ENCODE measurements around the gene GRM7. TPM values are rescaled to one million over a fixed set of nuclear protein-coding genes. Genes with fewer than 3 reads are reported as not detected.

Gene GRM7
- total RNA-seq, 2 donors from 2014 or later: 0.96 to 1.5 TPM

- no peaks in the 10 kb centered on the region for H3K36me3 ChIP-seq
- no peaks in the 10 kb centered on the region for H3K4me1 ChIP-seq (replicated peaks)
- intact Hi-C loops (cut with DNase I): no loop called here
- no peak for DNase-seq (ENCODE audit: low spot score)
- H3K4me3 ChIP-seq: no peak overlapping the region
- no peak overlapping the region for H3K27ac ChIP-seq
- TF ChIP-seq POLR2AphosphoS5 (IDR thresholded peaks at IDR 0.05) (no peak), POLR2A (IDR thresholded peaks at IDR 0.05) (no peak)
- TF ChIP-seq, protein P1, sequence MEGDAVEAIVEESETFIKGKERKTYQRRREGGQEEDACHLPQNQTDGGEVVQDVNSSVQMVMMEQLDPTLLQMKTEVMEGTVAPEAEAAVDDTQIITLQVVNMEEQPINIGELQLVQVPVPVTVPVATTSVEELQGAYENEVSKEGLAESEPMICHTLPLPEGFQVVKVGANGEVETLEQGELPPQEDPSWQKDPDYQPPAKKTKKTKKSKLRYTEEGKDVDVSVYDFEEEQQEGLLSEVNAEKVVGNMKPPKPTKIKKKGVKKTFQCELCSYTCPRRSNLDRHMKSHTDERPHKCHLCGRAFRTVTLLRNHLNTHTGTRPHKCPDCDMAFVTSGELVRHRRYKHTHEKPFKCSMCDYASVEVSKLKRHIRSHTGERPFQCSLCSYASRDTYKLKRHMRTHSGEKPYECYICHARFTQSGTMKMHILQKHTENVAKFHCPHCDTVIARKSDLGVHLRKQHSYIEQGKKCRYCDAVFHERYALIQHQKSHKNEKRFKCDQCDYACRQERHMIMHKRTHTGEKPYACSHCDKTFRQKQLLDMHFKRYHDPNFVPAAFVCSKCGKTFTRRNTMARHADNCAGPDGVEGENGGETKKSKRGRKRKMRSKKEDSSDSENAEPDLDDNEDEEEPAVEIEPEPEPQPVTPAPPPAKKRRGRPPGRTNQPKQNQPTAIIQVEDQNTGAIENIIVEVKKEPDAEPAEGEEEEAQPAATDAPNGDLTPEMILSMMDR (IDR thresholded peaks at IDR 0.05): no peak
- 59% methylated on average over 6 of the region's 6 CpGs for WGBS
- no peaks in the 10 kb centered on the region for H3K9me3 ChIP-seq
- no peaks in the 10 kb centered on the region for H3K27me3 ChIP-seq (replicated peaks; ENCODE audit: insufficient read depth)
Measured at GRCh38 chr3:7687428-7688147, 826.7 kb downstream of the GRM7 start.

- no peaks in the 10 kb centered on the region for H3K27me3 ChIP-seq (replicated peaks; ENCODE audit: insufficient read depth)
- H3K9me3 ChIP-seq: no peaks in the 10 kb centered on the region
- TF ChIP-seq POLR2AphosphoS5 (IDR thresholded peaks at IDR 0.05): no peak
- TF ChIP-seq, protein P1 (IDR thresholded peaks at IDR 0.05): no peak
- TF ChIP-seq POLR2A (IDR thresholded peaks at IDR 0.05): no peak
- no peaks in the 10 kb centered on the region for H3K36me3 ChIP-seq
- intact Hi-C loops (cut with DNase I): no loop called here
- no peak overlapping the region for H3K4me3 ChIP-seq
- no peak overlapping the region for H3K27ac ChIP-seq
- DNase-seq (ENCODE audit: low spot score): no peak
- 78% methylated on average over 3 of the region's 3 CpGs for WGBS
- H3K4me1 ChIP-seq (replicated peaks): no peaks in the 10 kb centered on the region
Measured at GRCh38 chr3:7692866-7693265, 832.0 kb downstream of the GRM7 start.

GRCh38 chr3:7693976-7694375 is 833.1 kb downstream of the GRM7 start:
- Histone ChIP-seq H3K4me1 (replicated peaks) (no peaks in the 10 kb centered on the region), H3K27me3 (replicated peaks; ENCODE audit: insufficient read depth) (no peaks in the 10 kb centered on the region), H3K27ac (no peak overlapping the region), H3K4me3 (no peak overlapping the region), H3K9me3 (no peaks in the 10 kb centered on the region), H3K36me3 (no peaks in the 10 kb centered on the region)
- TF ChIP-seq, protein P1 (IDR thresholded peaks at IDR 0.05): no peak
- TF ChIP-seq POLR2A (IDR thresholded peaks at IDR 0.05) (no peak), POLR2AphosphoS5 (IDR thresholded peaks at IDR 0.05) (no peak)
- 94% methylated on average over 2 of the region's 2 CpGs for WGBS
- intact Hi-C loops (cut with DNase I): no loop called here
- no peak for DNase-seq (ENCODE audit: low spot score)

- no peaks in the 10 kb centered on the region for H3K4me1 ChIP-seq (replicated peaks)
- H3K4me3 ChIP-seq: no peak overlapping the region
- intact Hi-C loops (cut with DNase I): no loop called here
- WGBS: 71% methylated on average over 1 of the region's 1 CpG
- no peak for DNase-seq (ENCODE audit: low spot score)
- no peaks in the 10 kb centered on the region for H3K27me3 ChIP-seq (replicated peaks; ENCODE audit: insufficient read depth)
- no peak for TF ChIP-seq POLR2A (IDR thresholded peaks at IDR 0.05)
- TF ChIP-seq POLR2AphosphoS5 (IDR thresholded peaks at IDR 0.05): no peak
- TF ChIP-seq, protein P1 (IDR thresholded peaks at IDR 0.05): no peak
- no peaks in the 10 kb centered on the region for H3K9me3 ChIP-seq
- H3K27ac ChIP-seq: no peak overlapping the region
- H3K36me3 ChIP-seq: no peaks in the 10 kb centered on the region
Measured at GRCh38 chr3:7695049-7695448, 834.1 kb downstream of the GRM7 start.

- 91% methylated on average over 2 of the region's 2 CpGs for WGBS
- intact Hi-C loops (cut with DNase I): no loop called here
- H3K27ac ChIP-seq: no peak overlapping the region
Measured at GRCh38 chr3:7696320-7696719, 835.4 kb downstream of the GRM7 start.

More at GRCh38 chr3:7696320-7696719, 835.4 kb downstream of the GRM7 start:
- Histone ChIP-seq H3K4me1 (replicated peaks) (no peaks in the 10 kb centered on the region), H3K36me3 (no peaks in the 10 kb centered on the region), H3K4me3 (no peak overlapping the region), H3K27me3 (replicated peaks; ENCODE audit: insufficient read depth) (no peaks in the 10 kb centered on the region), H3K9me3 (no peaks in the 10 kb centered on the region)
- DNase-seq (ENCODE audit: low spot score): no peak
- TF ChIP-seq POLR2A (IDR thresholded peaks at IDR 0.05): no peak
- no peak for TF ChIP-seq POLR2AphosphoS5 (IDR thresholded peaks at IDR 0.05)
- TF ChIP-seq, protein P1 (IDR thresholded peaks at IDR 0.05): no peak
